ENCODE results near the gene KCTD13. TPM values are rescaled to one million over a fixed set of nuclear protein-coding genes. Genes with fewer than 3 reads are reported as not detected.

Gene KCTD13, protein sequence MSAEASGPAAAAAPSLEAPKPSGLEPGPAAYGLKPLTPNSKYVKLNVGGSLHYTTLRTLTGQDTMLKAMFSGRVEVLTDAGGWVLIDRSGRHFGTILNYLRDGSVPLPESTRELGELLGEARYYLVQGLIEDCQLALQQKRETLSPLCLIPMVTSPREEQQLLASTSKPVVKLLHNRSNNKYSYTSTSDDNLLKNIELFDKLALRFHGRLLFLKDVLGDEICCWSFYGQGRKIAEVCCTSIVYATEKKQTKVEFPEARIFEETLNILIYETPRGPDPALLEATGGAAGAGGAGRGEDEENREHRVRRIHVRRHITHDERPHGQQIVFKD
- 10 to 100 TPM; 49.7 to 50.0 TPM for total RNA-seq

DNA sequence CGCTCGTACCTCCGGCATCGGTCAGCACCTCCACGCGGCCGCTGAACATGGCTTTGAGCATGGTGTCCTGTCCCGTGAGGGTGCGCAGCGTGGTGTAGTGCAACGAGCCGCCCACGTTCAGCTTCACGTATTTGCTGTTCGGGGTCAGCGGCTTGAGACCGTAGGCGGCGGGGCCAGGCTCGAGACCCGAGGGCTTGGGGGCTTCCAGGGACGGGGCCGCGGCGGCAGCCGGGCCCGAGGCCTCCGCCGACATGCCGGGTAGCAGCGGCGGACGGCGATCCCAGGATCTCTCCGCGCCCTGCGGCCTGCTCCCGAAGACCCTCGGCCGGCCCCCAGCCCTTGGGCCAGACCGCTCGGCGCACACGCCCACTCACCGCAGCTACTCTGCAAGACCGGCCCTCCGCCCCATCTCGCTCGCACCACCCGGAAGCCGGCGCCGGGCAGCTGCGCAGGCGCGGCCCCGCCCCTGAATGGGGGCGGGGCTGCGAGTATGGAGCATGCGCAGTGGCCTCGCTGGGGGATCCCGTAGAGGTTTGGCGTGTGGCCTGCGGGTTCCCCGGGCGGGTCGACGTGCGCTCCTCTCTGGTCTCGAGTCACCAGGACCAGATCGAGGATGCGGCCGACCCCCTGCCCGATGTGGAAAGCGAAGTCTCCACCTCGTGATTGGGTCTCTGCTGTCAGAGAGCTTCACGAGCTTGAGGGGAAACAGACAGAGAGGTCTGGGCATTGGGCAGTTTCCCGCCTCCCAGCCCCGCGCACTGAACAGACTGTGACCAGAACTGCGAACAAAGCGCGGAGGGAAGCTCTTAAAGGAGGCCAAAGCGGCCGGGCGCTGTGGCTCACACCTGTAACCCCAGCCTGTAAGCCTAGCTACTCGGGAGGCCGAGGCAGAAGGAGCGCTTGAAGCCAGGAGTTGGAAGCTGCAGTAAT is at the start of gene KCTD13:
Gene KCTD13 (minus strand): TSS at position 446 of the 930 bp plus-strand sequence. CDS start 193 bp downstream, at position 253.
- Mint-ChIP-seq H3K4me1 (peaks cover 22% of the 10 kb centered on the region), H3K36me3 (peaks cover 8% of the 10 kb centered on the region), H3K27ac (peak within 1 kb of the TSS; percentile 93), H3K4me3 (peak within 1 kb of the TSS; percentile 94), H3K27me3 (peaks cover 3% of the 10 kb centered on the region), H3K9me3 (no peaks in the 10 kb centered on the region)
- peak; percentile 92 for ATAC-seq (ENCODE audit: low read depth)
- POLR2A ChIA-PET, result interaction anchor here (0.5 to 3.1 kb wide), 22 partner anchors 9 to 234 kb away, joined by 3 to 29 read pairs (median 5); partner anchors contain the start of genes ASPHD1, CDIPT, DOC2A and HIRIP3
- DNase-seq, result peak; percentile 99

GRCh38 chr16:29975134-29975538 is 49.1 kb upstream of the KCTD13 start:
- H3K27ac Mint-ChIP-seq, result peak overlapping the region; percentile 96
- H3K36me3 Mint-ChIP-seq, result peaks cover 22% of the 10 kb centered on the region
- H3K27me3 Mint-ChIP-seq, result no peaks in the 10 kb centered on the region
- POLR2A ChIA-PET, result interaction anchor here (0.6 to 6.8 kb wide), 6 partner anchors 13 to 719 kb away, joined by 3 to 73 read pairs (median 6); partner anchors contain the start of genes HIRIP3, INO80E, KCTD13 and TMEM219
- H3K9me3 Mint-ChIP-seq, result no peaks in the 10 kb centered on the region
- H3K4me3 Mint-ChIP-seq, result peak overlapping the region; percentile 86
- DNase-seq (no peak), ATAC-seq (ENCODE audit: low read depth) (no peak)
- peaks cover 34% of the 10 kb centered on the region for H3K4me1 Mint-ChIP-seq

GRCh38 chr16:29974291-29975133 is 48.5 kb upstream of the KCTD13 start:
- ATAC-seq (ENCODE audit: low read depth) (no peak), DNase-seq (peak; percentile 51)
- POLR2A ChIA-PET, result interaction anchor here (0.6 to 6.8 kb wide), 7 partner anchors 11 to 719 kb away, joined by 3 to 73 read pairs (median 8); partner anchors contain the start of genes HIRIP3, INO80E, KCTD13 and MAZ

DNA sequence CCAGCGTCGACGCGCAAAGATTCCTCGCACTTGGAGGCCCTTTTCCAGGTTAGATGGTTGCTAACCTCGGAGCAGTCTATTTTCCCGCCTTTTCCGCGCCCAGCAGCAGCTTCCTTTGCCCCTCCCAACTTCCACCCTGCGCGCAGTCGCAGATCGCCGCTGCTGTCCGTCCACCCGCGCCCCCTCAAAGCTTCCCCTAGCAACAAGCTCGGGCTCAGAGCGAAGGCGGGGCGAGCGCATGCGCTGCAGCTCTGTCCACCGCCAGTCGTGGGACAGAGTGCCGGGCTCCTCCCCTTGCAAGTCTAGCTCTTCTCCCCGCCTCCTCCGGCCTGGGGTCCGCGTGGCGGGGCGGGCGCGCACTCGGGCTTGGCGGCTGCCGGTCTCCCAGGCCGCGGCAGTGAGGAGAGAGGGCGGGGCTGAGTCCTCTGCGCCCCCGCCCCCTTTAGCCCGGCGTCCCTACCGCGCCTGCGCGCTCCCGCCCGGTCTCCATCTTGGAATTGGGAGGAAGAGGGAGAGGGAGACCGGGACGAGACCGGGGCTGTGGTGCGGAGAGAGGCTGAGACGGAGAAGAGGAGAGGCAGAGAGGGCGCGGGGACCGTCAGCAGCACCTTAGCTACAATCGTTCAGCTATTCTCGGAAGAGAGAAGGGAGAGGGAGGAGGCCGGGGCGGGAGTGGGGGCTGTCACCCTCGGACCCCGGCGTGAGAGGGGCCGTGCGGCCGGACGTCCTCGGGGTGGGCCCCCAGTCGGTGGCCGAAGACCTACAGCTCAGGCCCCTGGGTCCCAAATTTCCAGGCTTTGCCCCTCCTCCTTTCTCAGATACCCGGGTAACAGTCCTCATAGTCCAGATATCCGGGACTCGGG is 47.6 kb upstream of the KCTD13 start, which contains the start of gene TAOK2:
Gene TAOK2 (plus strand): TSS at position 485 of the 863 bp plus-strand sequence. CDS start 3,905 bp downstream, outside the sequence.
- H3K4me1 Mint-ChIP-seq, result peaks cover 36% of the 10 kb centered on the region
- no peaks in the 10 kb centered on the region for H3K27me3 Mint-ChIP-seq
- H3K36me3 Mint-ChIP-seq, result peaks cover 26% of the 10 kb centered on the region
- POLR2A ChIA-PET, result interaction anchor here (0.6 to 6.8 kb wide), 13 partner anchors 10 to 989 kb away, joined by 3 to 73 read pairs (median 4); partner anchors contain the start of genes HIRIP3, INO80E, KCTD13 and LAT
- H3K9me3 Mint-ChIP-seq, result no peaks in the 10 kb centered on the region
- H3K4me3 Mint-ChIP-seq, result peak within 1 kb of the TSS; percentile 86
- DNase-seq (peak; percentile 96), ATAC-seq (ENCODE audit: low read depth) (peak; percentile 98)
- peak within 1 kb of the TSS; percentile 96 for H3K27ac Mint-ChIP-seq

More at GRCh38 chr16:29974291-29975133, 48.5 kb upstream of the KCTD13 start:
- no peaks in the 10 kb centered on the region for H3K27me3 Mint-ChIP-seq
- H3K4me1 Mint-ChIP-seq, result peaks cover 34% of the 10 kb centered on the region
- peaks cover 25% of the 10 kb centered on the region for H3K36me3 Mint-ChIP-seq
- peak overlapping the region; percentile 96 for H3K27ac Mint-ChIP-seq
- H3K4me3 Mint-ChIP-seq, result peak overlapping the region; percentile 86
- H3K9me3 Mint-ChIP-seq, result no peaks in the 10 kb centered on the region

DNA sequence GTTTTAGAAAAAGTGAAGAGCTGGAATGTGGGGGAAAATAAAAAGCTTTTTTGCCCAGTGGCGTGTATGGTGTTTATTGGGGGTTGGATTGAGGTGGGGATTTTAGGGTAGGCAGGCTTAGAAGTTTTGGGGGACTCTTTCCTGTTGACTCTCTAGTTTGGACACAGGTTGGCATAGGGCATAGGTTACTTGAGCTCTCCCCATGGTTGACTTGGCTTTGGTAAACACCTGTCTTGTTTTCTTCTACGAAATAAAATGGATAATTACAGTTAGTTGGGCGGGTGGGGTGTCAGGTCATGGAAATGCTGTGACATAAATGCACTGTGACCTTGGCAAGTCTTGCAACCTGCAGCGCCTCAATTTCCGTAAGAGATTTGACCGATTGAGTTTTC is 47.0 kb upstream of the KCTD13 start:
- Mint-ChIP-seq H3K9me3 (no peaks in the 10 kb centered on the region), H3K27me3 (no peaks in the 10 kb centered on the region), H3K36me3 (peaks cover 28% of the 10 kb centered on the region), H3K27ac (peak overlapping the region; percentile 96), H3K4me3 (peak overlapping the region; percentile 86), H3K4me1 (peaks cover 36% of the 10 kb centered on the region)
- POLR2A ChIA-PET, result interaction anchor here (0.6 to 6.8 kb wide), 12 partner anchors 11 to 988 kb away, joined by 3 to 73 read pairs (median 4); partner anchors contain the start of genes HIRIP3, INO80E, KCTD13 and LAT
- no peak for DNase-seq
- no peak for ATAC-seq (ENCODE audit: low read depth)

- Mint-ChIP-seq H3K9me3 (no peaks in the 10 kb centered on the region), H3K27ac (peak overlapping the region; percentile 96), H3K4me3 (peak overlapping the region; percentile 86), H3K4me1 (peaks cover 36% of the 10 kb centered on the region), H3K27me3 (no peaks in the 10 kb centered on the region), H3K36me3 (peaks cover 30% of the 10 kb centered on the region)
- POLR2A ChIA-PET, result interaction anchor here (0.6 to 6.8 kb wide), 6 partner anchors 11 to 165 kb away, joined by 3 to 73 read pairs (median 18); partner anchors contain the start of genes HIRIP3, INO80E, KCTD13 and MAZ
- no peak for ATAC-seq (ENCODE audit: low read depth)
- no peak for DNase-seq
Observed at GRCh38 chr16:29972500-29972899, 46.5 kb upstream of the KCTD13 start.

DNA sequence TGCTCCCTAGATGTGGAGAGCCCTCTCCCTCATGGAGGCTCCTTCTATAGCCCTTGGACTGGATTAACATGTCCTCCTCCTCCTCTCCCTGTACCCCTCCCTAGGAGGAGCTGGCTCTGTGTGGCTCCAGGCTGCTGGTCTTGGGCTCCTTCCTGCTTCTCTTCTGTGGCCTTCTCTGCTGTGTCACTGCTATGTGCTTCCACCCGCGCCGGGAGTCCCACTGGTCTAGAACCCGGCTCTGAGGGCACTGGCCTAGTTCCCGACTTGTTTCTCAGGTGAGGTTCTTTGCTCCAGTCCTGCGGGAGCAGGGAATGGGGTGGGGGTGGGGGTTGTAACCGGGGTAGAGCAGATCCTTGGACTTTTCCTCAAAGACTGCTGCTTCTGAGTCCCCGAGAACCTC is 45.3 kb upstream of the KCTD13 start:
- H3K9me3 Mint-ChIP-seq, result no peaks in the 10 kb centered on the region
- DNase-seq (peak; percentile 15), ATAC-seq (ENCODE audit: low read depth) (no peak)
- peaks cover 31% of the 10 kb centered on the region for H3K36me3 Mint-ChIP-seq
- H3K4me3 Mint-ChIP-seq, result no peak overlapping the region
- POLR2A ChIA-PET, result interaction anchor here (0.7 to 6.8 kb wide), 4 partner anchors 9 to 187 kb away, joined by 3 to 72 read pairs (median 16); partner anchors contain the start of genes KCTD13 and TMEM219
- peaks cover 26% of the 10 kb centered on the region for H3K4me1 Mint-ChIP-seq
- H3K27me3 Mint-ChIP-seq, result no peaks in the 10 kb centered on the region
- H3K27ac Mint-ChIP-seq, result no peak overlapping the region

- Mint-ChIP-seq H3K27ac (no peak overlapping the region), H3K9me3 (no peaks in the 10 kb centered on the region), H3K27me3 (no peaks in the 10 kb centered on the region), H3K36me3 (peaks cover 33% of the 10 kb centered on the region), H3K4me1 (peaks cover 11% of the 10 kb centered on the region), H3K4me3 (no peak overlapping the region)
- DNase-seq (no peak), ATAC-seq (ENCODE audit: low read depth) (no peak)
- POLR2A ChIA-PET, result no interaction called here
Observed at GRCh38 chr16:29968205-29968604, 42.2 kb upstream of the KCTD13 start.

DNA sequence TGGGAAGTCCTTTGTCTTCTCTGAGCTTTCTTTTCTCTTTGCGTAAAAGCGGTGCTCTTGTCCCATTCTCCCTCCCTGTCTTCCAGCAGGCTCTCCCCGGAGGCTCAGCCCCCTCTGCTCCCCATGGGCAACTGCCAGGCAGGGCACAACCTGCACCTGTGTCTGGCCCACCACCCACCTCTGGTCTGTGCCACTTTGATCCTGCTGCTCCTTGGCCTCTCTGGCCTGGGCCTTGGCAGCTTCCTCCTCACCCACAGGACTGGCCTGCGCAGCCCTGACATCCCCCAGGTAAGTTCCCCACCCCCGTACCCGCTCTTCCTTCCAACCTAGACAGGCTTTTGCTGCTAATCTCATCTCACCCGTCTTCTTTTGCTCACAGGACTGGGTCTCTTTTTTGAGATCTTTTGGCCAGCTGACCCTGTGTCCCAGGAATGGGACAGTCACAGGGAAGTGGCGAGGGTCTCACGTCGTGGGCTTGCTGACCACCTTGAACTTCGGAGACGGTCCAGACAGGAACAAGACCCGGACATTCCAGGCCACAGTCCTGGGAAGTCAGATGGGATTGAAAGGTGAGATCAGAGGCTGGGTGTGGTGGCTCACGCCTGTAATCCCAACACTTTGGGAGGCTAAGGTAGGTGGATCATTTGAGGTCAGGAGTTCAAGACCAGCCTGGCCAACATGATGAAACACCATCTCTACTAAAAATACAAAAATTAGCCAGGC is 37.2 kb upstream of the KCTD13 start:
- POLR2A ChIA-PET, result interaction anchor here (1.2 to 3.4 kb wide), 3 partner anchors 11 to 37 kb away, joined by 6 to 72 read pairs (median 28); partner anchors contain the start of genes HIRIP3, INO80E, KCTD13 and TAOK2
- Mint-ChIP-seq H3K4me1 (peaks cover 16% of the 10 kb centered on the region), H3K27me3 (no peaks in the 10 kb centered on the region), H3K9me3 (no peaks in the 10 kb centered on the region), H3K4me3 (peak overlapping the region; percentile 81), H3K27ac (peak overlapping the region; percentile 81), H3K36me3 (peaks cover 7% of the 10 kb centered on the region)
- DNase-seq (peak; percentile 20), ATAC-seq (ENCODE audit: low read depth) (no peak)

GRCh38 chr16:29962344-29962994 is 36.4 kb upstream of the KCTD13 start:
- peak overlapping the region; percentile 81 for H3K27ac Mint-ChIP-seq

More at GRCh38 chr16:29962344-29962994, 36.4 kb upstream of the KCTD13 start:
- no peak for DNase-seq
- Mint-ChIP-seq H3K9me3 (no peaks in the 10 kb centered on the region), H3K27me3 (no peaks in the 10 kb centered on the region), H3K4me1 (peaks cover 16% of the 10 kb centered on the region), H3K4me3 (peak overlapping the region; percentile 81), H3K36me3 (peaks cover 6% of the 10 kb centered on the region)
- ATAC-seq (ENCODE audit: low read depth), result no peak
- POLR2A ChIA-PET, result interaction anchor here (0.8 to 3.4 kb wide), 14 partner anchors 12 to 1098 kb away, joined by 3 to 72 read pairs (median 4); partner anchors contain the start of genes ALDOA, ASPHD1, HIRIP3 and INO80E
